ENCODE measurements around the gene MTF2.
"Not testable (repeated sequence)": the region's sequence is repeated elsewhere in the genome, so short reads cannot be mapped to it uniquely, and the experiment has no call there.

Gene MTF2

GRCh38 chr1:93143769-93144168 lies 64.7 kb downstream of the MTF2 start:
- no peak for DNase-seq

- no peak for DNase-seq
These were observed 68.9 kb downstream of the MTF2 start for GRCh38 chr1:93148001-93148400.

- DNase-seq: no peak
These were observed 71.6 kb downstream of the MTF2 start for GRCh38 chr1:93150729-93151128.

DNA sequence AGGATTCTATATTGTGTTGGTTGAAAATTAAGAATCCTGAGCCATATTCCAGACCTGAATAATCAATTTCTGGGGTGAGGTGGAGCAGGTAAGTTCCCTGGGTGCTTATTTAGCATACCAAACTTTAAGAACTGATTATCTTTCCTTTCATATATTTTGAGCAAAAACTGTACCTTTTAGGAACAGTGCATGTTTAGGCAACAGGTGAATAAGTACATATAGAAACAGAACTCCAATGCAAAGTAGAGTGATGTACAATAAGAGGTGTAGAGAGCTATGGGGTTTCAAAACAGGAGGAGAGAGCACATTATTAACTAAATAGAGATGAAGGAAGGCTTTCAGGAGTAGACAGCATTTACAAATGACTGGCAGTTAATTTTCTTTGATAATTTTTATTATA lies 72.4 kb downstream of the MTF2 start:
- no peak for DNase-seq

GRCh38 chr1:93152835-93153234 lies 73.8 kb downstream of the MTF2 start:
- no peak for DNase-seq

DNA sequence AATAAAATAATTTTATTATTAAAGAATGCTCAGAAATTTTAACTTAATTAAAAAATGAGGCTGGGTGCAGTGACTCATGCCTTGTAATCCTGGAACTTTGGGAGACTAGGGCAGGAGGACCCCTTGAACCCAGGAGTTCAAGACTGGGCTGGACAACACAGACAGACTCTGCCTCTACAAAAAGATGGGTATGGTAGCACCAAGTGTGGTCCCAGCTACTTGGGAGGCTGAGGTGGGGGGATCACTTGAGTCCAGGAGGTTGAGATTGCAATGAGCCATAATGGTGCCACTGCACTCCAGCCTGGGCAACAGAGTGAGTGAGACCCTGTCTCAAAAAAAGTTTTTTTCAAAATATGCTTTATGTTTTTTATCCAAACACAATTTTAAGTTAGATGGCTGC lies 75.8 kb downstream of the MTF2 start:
- no peak for DNase-seq

GRCh38 chr1:93155335-93155734 lies 76.3 kb downstream of the MTF2 start:
- DNase-seq: no peak

DNA sequence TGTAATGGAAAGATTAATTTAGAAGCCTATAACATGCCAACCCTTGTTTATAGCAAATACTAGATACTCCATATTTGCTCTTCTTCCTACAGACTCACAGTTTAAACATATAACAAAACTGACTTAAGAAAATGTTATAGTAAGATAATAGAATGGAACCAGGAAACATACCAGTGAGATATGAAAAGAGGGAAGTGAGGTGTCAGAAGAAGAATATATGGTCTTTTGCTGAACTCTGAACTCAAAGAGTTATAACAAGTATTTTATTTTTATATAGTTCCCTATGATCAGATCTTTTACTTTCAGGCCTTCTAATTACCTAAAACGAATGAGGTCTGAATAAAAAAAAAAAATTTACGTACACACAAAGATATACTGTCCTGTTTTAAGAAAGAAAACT lies 80.3 kb downstream of the MTF2 start:
- DNase-seq: no peak

DNA sequence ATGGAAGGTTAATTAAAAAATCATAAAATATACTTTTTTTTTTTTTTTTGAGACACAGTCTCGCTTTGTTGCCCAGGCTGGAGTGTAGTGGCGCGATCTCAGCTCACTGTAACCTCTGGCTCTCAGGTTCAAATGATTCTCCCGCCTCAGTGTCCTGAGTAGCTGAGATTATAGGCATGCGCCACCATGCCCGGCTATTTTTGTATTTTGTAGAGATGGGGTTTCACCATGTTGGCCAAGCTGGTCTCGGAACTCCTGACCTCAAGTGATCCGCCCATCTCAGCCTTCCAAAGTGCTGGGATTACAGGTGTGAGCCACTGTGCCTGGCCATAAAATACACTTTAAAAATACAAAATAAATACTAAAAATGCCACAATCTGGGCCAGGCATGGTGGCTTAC lies 84.2 kb downstream of the MTF2 start:
- DNase-seq: not testable (repeated sequence)

DNA sequence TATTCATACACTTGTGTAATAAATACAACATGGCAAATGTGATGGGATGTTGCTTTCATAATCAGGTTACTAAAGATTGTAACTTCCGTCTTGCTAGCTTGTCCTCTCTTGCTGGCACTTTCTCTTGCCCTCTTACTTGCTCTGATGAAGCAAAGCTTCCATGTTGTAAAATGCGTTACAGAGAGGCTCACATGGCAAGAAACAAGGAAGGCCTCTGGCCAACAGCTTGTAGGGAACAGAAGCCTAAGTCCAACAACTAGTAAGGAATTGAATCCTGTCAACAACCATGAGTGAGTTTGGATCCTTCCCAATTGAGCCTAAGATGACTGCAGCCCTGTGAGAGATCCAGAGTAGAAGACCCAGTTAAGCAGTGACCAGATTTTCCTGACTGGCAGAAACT lies 85.7 kb downstream of the MTF2 start:
- DNase-seq: no peak

- not testable (repeated sequence) for DNase-seq
These were observed 86.8 kb downstream of the MTF2 start for GRCh38 chr1:93165895-93166294.

- DNase-seq: no peak
These were observed 87.9 kb downstream of the MTF2 start for GRCh38 chr1:93167006-93167405.

- DNase-seq: not testable (repeated sequence)
These were observed 91.1 kb downstream of the MTF2 start for GRCh38 chr1:93170141-93170678.

- DNase-seq: no peak
These were observed 92.5 kb downstream of the MTF2 start for GRCh38 chr1:93171549-93172034.

- DNase-seq: no peak
These were observed 93.7 kb downstream of the MTF2 start for GRCh38 chr1:93172778-93173177.

DNA sequence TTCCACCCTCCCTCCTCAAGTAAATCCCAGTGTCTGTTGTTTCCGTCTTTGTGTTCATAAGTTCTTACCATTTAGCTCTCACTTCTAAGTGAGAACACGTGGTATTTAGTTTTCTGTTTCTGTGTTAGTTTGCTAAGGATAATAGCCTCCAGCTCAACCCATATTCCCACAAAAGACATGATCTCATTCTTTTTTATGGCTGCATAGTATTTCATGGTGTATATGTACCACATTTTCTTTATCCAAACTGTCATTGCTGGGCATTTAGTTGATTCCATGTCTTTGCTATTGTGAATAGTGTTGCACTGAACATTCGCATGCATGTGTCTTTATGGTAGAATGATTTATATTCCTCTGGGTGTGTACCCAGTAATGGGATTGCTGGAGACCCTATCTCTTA lies 95.6 kb downstream of the MTF2 start:
- DNase-seq: not testable (repeated sequence)

GRCh38 chr1:93177991-93178390 lies 98.9 kb downstream of the MTF2 start:
- no peak for DNase-seq

DNA sequence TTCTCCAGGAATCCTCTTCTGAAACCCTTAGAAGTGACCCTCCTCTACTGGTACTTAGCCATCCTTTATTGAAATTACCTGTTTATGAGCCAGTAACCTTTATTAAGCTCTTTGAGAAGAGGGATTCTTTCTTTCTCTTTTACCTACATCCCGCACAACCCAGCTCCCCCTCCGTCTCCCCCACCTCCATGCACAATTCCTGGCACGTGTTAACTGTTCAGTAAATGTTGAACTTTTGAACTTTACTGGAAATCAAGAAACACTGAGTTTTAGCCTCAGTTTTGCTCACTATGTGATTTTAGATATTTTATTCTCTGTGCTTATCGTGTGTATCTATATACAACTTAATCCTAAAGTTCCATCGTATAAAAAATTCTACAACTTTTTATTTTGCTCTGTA lies 99.3 kb downstream of the MTF2 start:
- DNase-seq: peak; percentile 3

GRCh38 chr1:93179886-93180722 lies 101.0 kb downstream of the MTF2 start, which contains the start of gene TMED5:
Gene TMED5 (minus strand): TSS chr1:93180413. CDS start chr1:93180242, 171 bp downstream.
- peak; percentile 94 to 96 for DNase-seq

- DNase-seq: peak; percentile 34 to 53
These were observed 101.9 kb downstream of the MTF2 start, which contains the start of gene CCDC18 for GRCh38 chr1:93180723-93181613. Gene CCDC18 (plus strand): TSS chr1:93180724. CDS start chr1:93183362, 2,638 bp downstream.

GRCh38 chr1:93186667-93187066 lies 107.6 kb downstream of the MTF2 start:
- DNase-seq: no peak

All from NCI-H2081 (cell line).